Activated CD4-positive, alpha-beta T cell treated with anti-CD3 and anti-CD28 coated beads, Interleukin-2, amount 10 ng/mL, durations not matched to agents 24 days and 14 days (primary cell): ENCODE data around the gene ITPK1. TPM values are rescaled to one million over a fixed set of nuclear protein-coding genes. Genes with fewer than 3 reads are reported as not detected.
A peak's percentile ranks its signal among the peaks of the same experiment; 100 is the strongest.

Experiments
- DNase-seq: peaks from one replicate; pipeline ENCODE4 v3.0.0; 2022
- H3K27ac Mint-ChIP-seq: one replicate; pipeline ENCODE4 v1.8.0; 2022; ENCODE audit warnings: mild to moderate bottlenecking, mixed read lengths
- H3K27me3 Mint-ChIP-seq: one replicate; pipeline ENCODE4 v1.8.0; 2022; ENCODE audit warnings: mixed read lengths
- H3K36me3 Mint-ChIP-seq: one replicate; pipeline ENCODE4 v1.8.0; 2022; ENCODE audit warnings: low read depth, mild to moderate bottlenecking, mixed read lengths
- H3K4me1 Mint-ChIP-seq: one replicate; pipeline ENCODE4 v1.8.0; 2021; ENCODE audit warnings: mixed read lengths
- H3K4me3 Mint-ChIP-seq: one replicate; pipeline ENCODE4 v1.8.0; 2022; ENCODE audit warnings: mild to moderate bottlenecking, moderate library complexity, mixed read lengths
- H3K9me3 Mint-ChIP-seq: one replicate; pipeline ENCODE4 v1.8.0; 2021; ENCODE audit warnings: mixed read lengths
- intact Hi-C: fragments of 100-400 bp; cut with micrococcal nuclease; formaldehyde crosslinking; loops from one replicate; pipeline ENCODE4 v1.15.1; 2023
- total RNA-seq: library from RNA; stranded (reverse); gene quantifications from 2 replicates; pipeline ENCODE4 v1.2.3, GENCODE V29; 2022

Gene ITPK1
- total RNA-seq, 1 donor from 2014 or later: 71.0 TPM

DNA sequence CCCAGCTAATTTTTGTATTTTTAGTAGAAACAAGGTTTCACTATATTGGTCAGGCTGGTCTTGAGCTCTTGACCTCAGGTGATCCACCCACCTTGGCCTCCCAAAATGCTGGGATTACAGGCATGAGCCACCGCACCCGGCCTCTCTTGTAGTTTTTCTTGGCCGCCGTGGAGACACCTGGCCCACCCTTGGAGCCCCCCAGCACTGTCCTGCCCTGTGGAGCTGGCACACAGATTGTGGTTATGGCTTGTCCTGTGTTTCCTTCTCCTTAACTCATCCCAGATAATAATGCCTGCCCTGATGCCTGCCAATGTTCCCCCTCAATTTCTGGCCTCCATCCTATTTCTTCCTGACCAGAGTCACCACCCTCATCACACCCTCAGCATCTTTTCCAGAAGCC is 134.9 kb downstream of the ITPK1 start:
- peaks cover 2% of the 10 kb centered on the region for H3K4me1 Mint-ChIP-seq
- H3K9me3 Mint-ChIP-seq: peaks cover 25% of the 10 kb centered on the region
- intact Hi-C loops: no loop called here
- no peaks in the 10 kb centered on the region for H3K27me3 Mint-ChIP-seq
- peaks cover 62% of the 10 kb centered on the region for H3K36me3 Mint-ChIP-seq
- no peak overlapping the region for H3K4me3 Mint-ChIP-seq
- H3K27ac Mint-ChIP-seq: no peak overlapping the region
- DNase-seq: no peak

DNA sequence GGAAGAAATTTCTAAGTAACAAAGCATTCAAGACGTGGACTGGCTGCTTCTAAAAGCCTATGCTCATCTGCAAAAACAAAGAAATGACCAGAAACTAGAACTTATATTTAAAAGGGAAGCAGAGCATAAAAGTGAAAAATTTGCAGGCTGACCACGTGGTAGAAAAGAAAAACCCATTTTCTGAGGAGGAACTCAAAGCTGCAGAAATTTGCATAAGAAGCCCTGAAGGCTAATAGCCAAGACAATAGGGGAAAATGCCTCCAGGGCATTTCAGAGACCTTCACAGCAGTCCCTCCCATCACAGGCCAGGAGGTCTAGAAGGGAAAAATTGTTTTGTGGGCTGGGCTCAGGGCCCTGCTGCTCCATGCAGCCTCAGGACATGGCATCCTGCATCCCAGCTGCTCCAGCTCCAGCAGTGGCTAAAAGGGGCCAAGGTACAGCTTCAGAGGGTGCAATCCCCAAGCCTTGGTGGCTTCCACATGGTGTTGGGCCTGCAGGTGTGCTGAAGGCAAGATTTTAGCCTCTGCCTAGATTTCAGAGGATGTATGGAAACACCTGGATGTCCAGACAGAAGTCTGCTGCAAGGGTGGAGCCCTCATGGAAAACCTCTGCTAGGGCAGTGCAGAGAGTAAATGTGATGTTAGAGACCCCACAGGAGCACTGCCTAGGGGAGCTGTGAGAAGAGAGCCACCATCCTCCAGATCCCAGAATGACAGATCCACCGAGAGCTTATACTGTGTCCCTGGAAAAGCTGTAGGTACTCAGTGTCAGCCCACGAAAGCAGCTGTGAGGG is 137.3 kb downstream of the ITPK1 start:
- Mint-ChIP-seq H3K9me3 (peaks cover 26% of the 10 kb centered on the region), H3K36me3 (peaks cover 75% of the 10 kb centered on the region)

DNA sequence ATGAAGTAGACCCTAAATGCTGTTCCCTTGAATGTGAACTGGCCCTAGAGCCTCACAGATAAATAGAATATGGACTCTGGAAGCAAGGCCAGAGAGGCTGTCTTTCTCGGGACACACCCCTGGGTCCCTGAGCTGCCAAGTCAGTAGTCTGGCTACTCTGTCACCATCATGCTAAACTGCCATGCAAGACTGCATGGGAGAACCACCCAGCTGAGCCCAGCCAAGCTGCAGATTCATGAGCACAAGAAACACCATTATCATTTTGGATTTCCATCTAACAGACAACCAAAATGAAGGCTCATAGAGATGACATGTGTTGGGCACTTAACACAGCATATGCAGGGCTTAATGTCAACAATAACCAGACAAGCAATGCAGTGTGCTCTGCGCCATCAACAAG is 139.5 kb downstream of the ITPK1 start:
- H3K36me3 Mint-ChIP-seq: peaks cover 61% of the 10 kb centered on the region
- H3K27ac Mint-ChIP-seq: no peak overlapping the region
- DNase-seq: no peak
- intact Hi-C loops: no loop called here
- peaks cover 20% of the 10 kb centered on the region for H3K9me3 Mint-ChIP-seq
- H3K4me3 Mint-ChIP-seq: no peak overlapping the region
- no peaks in the 10 kb centered on the region for H3K4me1 Mint-ChIP-seq
- no peaks in the 10 kb centered on the region for H3K27me3 Mint-ChIP-seq

More for the DNA sequence above, 137.3 kb downstream of the ITPK1 start:
- Mint-ChIP-seq H3K27me3 (no peaks in the 10 kb centered on the region), H3K4me3 (no peak overlapping the region), H3K27ac (no peak overlapping the region), H3K4me1 (no peaks in the 10 kb centered on the region)
- intact Hi-C loops: no loop called here
- DNase-seq: no peak

DNA sequence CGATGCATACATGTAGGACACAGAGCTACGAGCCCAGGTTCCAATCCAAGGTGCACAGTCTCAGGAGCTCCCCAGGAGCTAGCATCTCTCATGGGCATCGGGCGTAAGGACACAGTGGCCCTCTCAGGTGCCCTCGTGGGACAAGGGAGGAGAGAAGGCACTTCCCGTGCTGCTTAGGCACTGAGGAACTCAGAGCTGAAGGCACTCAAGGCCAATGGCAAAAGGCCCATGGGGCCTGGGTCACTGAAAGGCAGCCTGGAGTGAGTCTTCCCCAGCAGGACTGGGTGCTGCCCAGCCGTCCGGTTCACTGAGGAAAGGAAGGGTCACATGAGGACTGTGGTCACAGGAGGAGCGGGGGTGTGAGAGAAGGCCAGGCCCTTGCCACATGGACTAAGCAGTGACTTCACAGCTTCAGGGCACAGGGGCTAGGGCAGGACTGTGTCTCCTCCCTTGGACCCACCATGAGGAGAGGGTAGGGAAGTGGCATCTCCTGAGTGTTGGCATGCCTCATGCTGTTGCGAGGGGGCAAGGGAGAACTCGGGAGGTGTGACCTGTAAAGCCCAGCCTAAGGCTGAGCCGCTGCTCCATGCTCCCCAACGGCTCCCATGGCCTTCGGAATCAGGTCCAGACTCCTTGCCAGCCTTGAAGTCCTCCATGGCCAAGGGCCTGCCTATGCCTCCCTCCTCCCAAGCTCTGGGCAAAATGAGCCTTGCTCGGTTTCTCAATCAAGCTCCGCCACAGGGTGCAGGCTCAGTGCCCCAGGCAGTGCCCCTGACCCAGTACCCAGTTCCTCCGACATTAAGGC is 141.0 kb downstream of the ITPK1 start:
- no peak for DNase-seq
- Mint-ChIP-seq H3K9me3 (peaks cover 16% of the 10 kb centered on the region), H3K4me3 (no peak overlapping the region), H3K4me1 (no peaks in the 10 kb centered on the region), H3K36me3 (peaks cover 48% of the 10 kb centered on the region), H3K27ac (no peak overlapping the region), H3K27me3 (no peaks in the 10 kb centered on the region)
- intact Hi-C loops: no loop called here

DNA sequence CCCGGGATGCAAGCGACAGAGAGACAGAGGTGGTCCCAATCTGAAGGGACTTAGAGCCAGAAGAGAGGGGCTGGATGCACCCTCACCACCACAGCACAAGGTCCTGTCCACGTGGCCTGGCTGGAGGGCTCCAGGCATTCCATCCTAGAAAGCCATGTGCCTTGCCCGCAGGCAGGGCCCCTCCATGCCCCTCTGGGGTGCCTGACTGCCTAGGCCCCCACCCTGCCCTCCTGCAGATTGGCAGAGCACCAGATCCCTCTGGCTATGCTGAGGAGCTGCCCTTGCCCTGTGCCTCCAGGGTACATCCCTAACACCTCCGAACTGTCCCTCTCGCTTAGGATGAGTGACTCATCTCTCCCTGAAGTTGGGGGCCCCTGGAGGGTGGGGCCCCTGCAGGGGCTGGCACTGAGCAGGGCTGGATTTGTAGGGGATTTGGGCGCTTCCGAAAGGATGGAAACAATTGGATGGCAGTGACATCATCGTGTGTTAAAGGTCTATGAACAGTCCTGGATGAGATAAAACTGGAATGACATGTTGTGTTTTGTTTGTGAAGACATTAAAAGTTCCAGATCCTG is 141.8 kb downstream of the ITPK1 start:
- intact Hi-C loops: no loop called here
- no peaks in the 10 kb centered on the region for H3K27me3 Mint-ChIP-seq
- no peak overlapping the region for H3K4me3 Mint-ChIP-seq
- DNase-seq: no peak
- peaks cover 39% of the 10 kb centered on the region for H3K36me3 Mint-ChIP-seq
- H3K4me1 Mint-ChIP-seq: no peaks in the 10 kb centered on the region
- no peak overlapping the region for H3K27ac Mint-ChIP-seq
- peaks cover 8% of the 10 kb centered on the region for H3K9me3 Mint-ChIP-seq

DNA sequence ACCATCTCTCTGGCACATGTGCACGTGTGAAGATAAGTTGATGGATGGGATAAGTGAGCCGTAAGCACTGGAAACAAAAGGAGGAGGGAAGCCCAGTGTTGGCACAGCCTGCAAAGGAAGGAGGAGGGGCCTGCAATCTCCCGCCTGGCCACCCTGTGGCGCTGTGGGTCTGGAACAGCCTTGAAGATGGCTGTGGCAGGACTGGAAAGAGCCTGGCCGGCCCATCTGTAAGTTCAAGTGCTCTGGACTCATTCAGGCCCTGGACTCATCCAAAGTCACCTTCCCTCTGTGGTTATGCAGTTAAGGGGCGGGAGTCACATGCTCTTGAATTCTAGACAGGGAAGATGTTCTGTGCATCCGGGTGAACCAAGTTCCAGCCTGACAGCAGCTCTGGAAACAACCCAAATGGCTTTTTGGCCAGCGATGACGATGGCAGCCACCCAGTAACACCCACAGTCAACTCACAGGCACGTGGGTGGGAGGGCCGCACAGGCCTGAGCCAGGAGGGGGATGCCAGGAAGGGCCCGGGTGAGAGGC is 142.4 kb downstream of the ITPK1 start:
- Mint-ChIP-seq H3K27me3 (no peaks in the 10 kb centered on the region), H3K9me3 (peaks cover 8% of the 10 kb centered on the region), H3K27ac (no peak overlapping the region), H3K4me1 (no peaks in the 10 kb centered on the region), H3K4me3 (no peak overlapping the region), H3K36me3 (peaks cover 36% of the 10 kb centered on the region)
- peak; percentile 70 for DNase-seq
- intact Hi-C loops: no loop called here

DNA sequence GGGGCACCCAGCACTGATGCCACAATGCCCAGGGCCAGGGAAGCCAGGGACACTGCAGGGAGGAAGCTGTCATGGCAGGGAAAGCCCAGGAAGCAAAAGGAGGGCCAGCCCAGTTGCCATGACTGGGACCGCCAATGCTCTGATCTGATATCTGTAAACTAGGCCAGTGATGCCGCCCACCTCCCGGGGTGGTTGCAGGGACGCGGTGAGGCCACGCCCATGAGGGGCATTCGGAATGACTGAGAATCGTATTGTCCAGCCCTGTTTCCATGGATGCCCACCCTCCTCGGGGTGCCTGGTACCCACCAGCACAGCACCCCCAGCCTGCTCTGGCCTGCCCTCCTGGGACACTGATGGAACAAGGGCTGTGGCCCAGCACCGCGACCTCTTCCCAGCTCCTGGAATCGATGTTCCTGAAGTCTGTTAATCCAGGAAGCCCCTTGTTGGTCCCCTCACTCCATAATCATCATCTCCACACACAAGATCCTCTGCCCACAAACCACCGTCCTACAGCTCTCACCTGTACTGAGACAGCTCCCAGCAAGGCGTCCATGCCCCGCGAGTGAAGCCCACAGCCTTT is 144.0 kb downstream of the ITPK1 start:
- peaks cover 3% of the 10 kb centered on the region for H3K9me3 Mint-ChIP-seq
- H3K4me1 Mint-ChIP-seq: no peaks in the 10 kb centered on the region
- H3K36me3 Mint-ChIP-seq: peaks cover 21% of the 10 kb centered on the region
- intact Hi-C loops: no loop called here
- no peaks in the 10 kb centered on the region for H3K27me3 Mint-ChIP-seq
- no peak for DNase-seq
- H3K27ac Mint-ChIP-seq: no peak overlapping the region
- H3K4me3 Mint-ChIP-seq: no peak overlapping the region

DNA sequence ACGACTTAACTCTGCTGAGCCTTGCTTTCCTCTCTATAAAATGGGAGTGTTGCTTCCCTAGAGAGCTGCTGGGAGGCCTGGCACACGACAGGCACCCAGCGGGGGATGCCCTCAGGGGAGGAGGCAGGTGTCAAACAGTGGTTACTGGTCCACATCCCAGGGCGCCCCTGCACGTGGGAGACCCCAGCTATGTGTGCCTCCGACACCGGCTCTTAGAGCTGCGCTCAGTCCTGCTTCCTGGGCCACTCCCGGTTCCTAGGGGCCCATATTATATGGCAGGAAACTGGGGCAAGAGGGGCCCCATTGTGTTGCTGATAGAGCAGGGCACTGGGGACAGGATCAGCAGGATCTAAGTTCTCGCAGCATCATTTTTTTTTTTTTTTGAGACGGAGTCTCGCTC is 145.5 kb downstream of the ITPK1 start:
- no peak for DNase-seq
- Mint-ChIP-seq H3K4me1 (no peaks in the 10 kb centered on the region), H3K36me3 (peaks cover 8% of the 10 kb centered on the region), H3K4me3 (no peak overlapping the region), H3K9me3 (no peaks in the 10 kb centered on the region), H3K27me3 (no peaks in the 10 kb centered on the region), H3K27ac (no peak overlapping the region)
- intact Hi-C loops: no loop called here

DNA sequence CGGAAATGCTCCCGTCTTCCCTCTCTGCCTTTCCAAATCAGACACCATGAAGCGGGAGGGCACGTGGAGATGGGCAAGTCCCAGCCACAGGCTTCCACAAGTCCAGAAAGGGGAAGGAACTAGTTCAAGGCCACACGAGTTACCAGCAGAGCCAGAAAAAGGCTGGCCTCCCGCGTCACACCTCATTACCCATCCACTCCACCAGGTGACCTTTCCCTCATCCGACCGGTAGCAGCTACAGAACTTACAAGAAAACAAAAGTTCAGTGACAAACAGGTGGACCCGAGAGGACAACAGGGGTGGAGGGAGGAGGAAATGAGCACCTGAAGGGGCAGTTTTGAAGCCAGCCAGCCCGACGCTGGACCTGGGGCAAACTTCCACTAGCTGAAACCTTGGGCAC is 145.9 kb downstream of the ITPK1 start:
- no peaks in the 10 kb centered on the region for H3K4me1 Mint-ChIP-seq
- no peaks in the 10 kb centered on the region for H3K9me3 Mint-ChIP-seq
- peaks cover 7% of the 10 kb centered on the region for H3K36me3 Mint-ChIP-seq
- intact Hi-C loops: loop anchor here (10.0 kb wide), 1 partner anchor 45 kb away; no protein-coding TSS in a partner anchor
- no peak overlapping the region for H3K4me3 Mint-ChIP-seq
- no peaks in the 10 kb centered on the region for H3K27me3 Mint-ChIP-seq
- H3K27ac Mint-ChIP-seq: no peak overlapping the region
- DNase-seq: no peak

DNA sequence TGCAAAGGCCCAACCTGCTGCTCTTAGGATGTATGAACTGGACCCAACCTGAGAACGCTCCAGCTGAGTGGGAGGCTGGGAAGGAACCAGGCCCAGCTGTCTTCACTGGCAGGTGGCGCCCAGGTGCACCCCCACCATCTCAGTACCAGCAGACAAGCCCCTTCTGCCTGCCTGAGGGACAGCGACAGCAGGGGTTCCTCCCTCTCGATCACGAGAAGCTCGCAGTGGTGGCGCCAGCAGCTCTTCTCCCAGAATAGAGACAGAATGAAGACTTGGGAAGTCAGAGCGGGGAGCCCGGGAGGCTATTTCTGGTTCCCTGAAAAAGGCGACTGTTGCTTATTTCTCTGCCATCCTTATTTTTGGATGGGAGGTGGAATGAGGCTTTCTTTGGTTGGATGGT is 146.3 kb downstream of the ITPK1 start:
- intact Hi-C loops: loop anchor here (10.0 kb wide), 1 partner anchor 45 kb away; no protein-coding TSS in a partner anchor
- no peaks in the 10 kb centered on the region for H3K4me1 Mint-ChIP-seq
- H3K36me3 Mint-ChIP-seq: peaks cover 4% of the 10 kb centered on the region
- no peak overlapping the region for H3K27ac Mint-ChIP-seq
- no peak for DNase-seq
- H3K4me3 Mint-ChIP-seq: no peak overlapping the region
- H3K9me3 Mint-ChIP-seq: no peaks in the 10 kb centered on the region
- H3K27me3 Mint-ChIP-seq: no peaks in the 10 kb centered on the region

DNA sequence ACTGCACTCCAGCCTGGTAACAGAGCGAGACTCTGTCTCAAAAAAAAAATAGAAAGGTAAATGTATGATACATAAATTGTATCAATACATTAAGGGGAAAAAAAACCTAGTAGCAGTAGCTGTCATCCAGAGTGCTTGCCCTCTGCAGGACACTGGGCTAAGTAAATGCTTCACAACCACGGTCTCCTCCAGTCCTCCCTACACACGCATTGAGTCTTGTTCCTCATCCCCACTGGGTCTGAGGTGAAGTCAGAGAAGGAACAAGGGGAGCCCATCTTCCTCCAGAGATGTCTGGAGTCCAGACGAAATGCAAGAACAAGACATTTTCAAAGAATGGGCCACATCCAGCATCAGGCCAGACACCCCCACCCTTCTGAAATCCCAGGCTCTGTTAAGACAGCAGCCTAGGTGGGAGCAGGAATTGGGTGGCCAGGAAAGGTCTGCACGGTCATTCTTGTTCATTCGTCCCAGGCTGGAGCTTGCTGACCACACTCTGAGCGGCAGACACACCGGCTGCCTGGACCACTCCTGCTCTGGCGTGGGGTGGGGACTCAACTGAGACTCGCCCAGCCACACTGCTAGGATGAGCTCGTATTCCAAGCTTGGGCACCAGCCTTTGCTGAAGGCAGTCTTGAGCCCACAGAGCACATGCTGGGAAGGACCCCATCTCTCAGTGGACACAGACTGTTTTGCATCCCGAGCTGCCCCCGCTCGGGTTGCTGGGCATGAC is 147.3 kb downstream of the ITPK1 start:
- H3K4me3 Mint-ChIP-seq: no peak overlapping the region
- no peaks in the 10 kb centered on the region for H3K9me3 Mint-ChIP-seq
- intact Hi-C loops: loop anchor here (10.0 kb wide), 1 partner anchor 46 kb away; no protein-coding TSS in a partner anchor
- H3K27me3 Mint-ChIP-seq: no peaks in the 10 kb centered on the region
- H3K4me1 Mint-ChIP-seq: no peaks in the 10 kb centered on the region
- no peak for DNase-seq
- no peak overlapping the region for H3K27ac Mint-ChIP-seq
- no peaks in the 10 kb centered on the region for H3K36me3 Mint-ChIP-seq

DNA sequence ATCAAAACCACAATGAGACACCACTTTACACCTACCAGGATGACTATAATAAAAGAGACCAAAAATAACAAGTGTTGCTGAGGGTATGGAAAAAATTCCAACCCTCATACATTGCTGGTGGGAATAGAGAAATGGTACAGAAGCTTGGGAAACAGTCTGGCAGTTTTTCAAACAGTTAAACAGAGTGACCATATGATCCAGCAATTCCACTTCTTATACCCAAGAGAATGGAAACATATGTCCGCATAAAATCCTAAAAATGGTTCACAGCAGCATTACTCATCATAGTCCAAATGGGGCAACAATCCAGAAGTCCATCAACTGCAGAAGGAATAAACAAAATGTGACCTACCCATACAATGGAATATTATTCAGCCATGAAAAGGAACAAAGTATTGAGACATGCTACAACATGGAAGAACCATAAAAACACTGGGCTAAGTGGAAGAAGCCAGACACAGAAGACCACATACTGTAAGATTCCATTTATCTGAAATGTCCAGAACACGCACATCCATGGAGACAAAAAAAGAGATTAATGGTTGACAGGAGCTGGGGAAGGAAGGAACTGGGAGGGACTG is 148.3 kb downstream of the ITPK1 start:
- no peaks in the 10 kb centered on the region for H3K4me1 Mint-ChIP-seq
- H3K4me3 Mint-ChIP-seq: no peak overlapping the region
- no peak for DNase-seq
- H3K36me3 Mint-ChIP-seq: no peaks in the 10 kb centered on the region
- H3K27ac Mint-ChIP-seq: no peak overlapping the region
- no peaks in the 10 kb centered on the region for H3K9me3 Mint-ChIP-seq
- intact Hi-C loops: loop anchor here (10.0 kb wide), 1 partner anchor 47 kb away; no protein-coding TSS in a partner anchor
- no peaks in the 10 kb centered on the region for H3K27me3 Mint-ChIP-seq

DNA sequence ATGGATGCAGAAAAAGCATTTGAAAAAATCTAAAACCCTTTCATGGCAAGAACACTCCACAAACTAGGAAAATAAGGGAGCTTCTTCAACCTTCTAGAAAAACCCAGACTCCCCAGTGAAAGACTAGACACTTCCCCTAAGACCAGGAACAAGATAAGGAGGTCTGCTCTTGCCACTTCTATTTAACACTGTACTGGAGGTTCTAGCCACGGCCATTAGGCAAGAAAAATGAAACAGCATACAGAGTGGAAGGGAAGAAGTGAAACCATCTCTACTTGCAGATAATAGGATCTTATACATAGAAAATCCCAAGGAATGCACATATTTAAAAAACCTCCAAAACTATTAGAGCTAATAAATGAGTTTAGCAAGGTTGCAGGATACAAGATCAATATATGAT is 150.4 kb downstream of the ITPK1 start:
- H3K4me1 Mint-ChIP-seq: no peaks in the 10 kb centered on the region
- no peak overlapping the region for H3K27ac Mint-ChIP-seq
- H3K4me3 Mint-ChIP-seq: no peak overlapping the region
- H3K9me3 Mint-ChIP-seq: no peaks in the 10 kb centered on the region
- DNase-seq: no peak
- H3K27me3 Mint-ChIP-seq: no peaks in the 10 kb centered on the region
- H3K36me3 Mint-ChIP-seq: peaks cover 3% of the 10 kb centered on the region
- intact Hi-C loops: loop anchor here (10.0 kb wide), 1 partner anchor 50 kb away; no protein-coding TSS in a partner anchor
